K562 (cell line): ENCODE measurements around the gene MED29. TPM values are rescaled to one million over a fixed set of nuclear protein-coding genes. Genes with fewer than 3 reads are reported as not detected.

Experiments
- ARID1B ChIP-seq: fragments of 450-650 bp; IDR thresholded peaks from 2 replicates; pipeline ENCODE4 v1.6.1; 2016; ENCODE audit warnings: antibody characterized with exemption, mild to moderate bottlenecking, inconsistent platforms
- ARID2 ChIP-seq: fragments of 450-650 bp; IDR thresholded peaks from 2 replicates; pipeline ENCODE4 v1.6.1; 2017; ENCODE audit warnings: antibody characterized with exemption, mild to moderate bottlenecking
- FUS ChIP-seq: fragments of 200-400 bp; formaldehyde crosslinking; optimal IDR thresholded peaks from 2 replicates; pipeline ENCODE3; 2017; ENCODE audit warnings: low read depth, low read length
- LEF1 ChIP-seq: fragments of 450-650 bp; IDR thresholded peaks from 2 replicates; pipeline ENCODE4 v1.6.1; 2016; ENCODE audit warnings: mild to moderate bottlenecking
- NCOA6 ChIP-seq: fragments of 450-650 bp; IDR thresholded peaks from 2 replicates; pipeline ENCODE4 v1.6.1; 2017; ENCODE audit warnings: mild to moderate bottlenecking
- POLR2AphosphoS5 ChIP-seq: IDR thresholded peaks from 2 replicates; pipeline ENCODE4 v1.6.1; 2011; ENCODE audit warnings: mild to moderate bottlenecking, low read depth, low read length, moderate library complexity; ENCODE audit not compliant: control insufficient read depth, insufficient read depth
- POLR2H ChIP-seq: IDR thresholded peaks from 2 replicates; pipeline ENCODE4 v1.6.1; 2016; ENCODE audit warnings: missing genetic modification characterization, low read depth, mild to moderate bottlenecking, control low read depth, missing compliant biosample characterization, moderate library complexity
- TAF1 ChIP-seq: IDR thresholded peaks from 2 replicates; pipeline ENCODE4 v1.6.1; 2011; ENCODE audit warnings: mild to moderate bottlenecking, low read length, moderate library complexity; ENCODE audit not compliant: insufficient read depth, control insufficient read depth, severe bottlenecking; ENCODE audit errors: extremely low read depth
- TAL1 ChIP-seq: fragments of 450-650 bp; IDR thresholded peaks from 2 replicates; pipeline ENCODE4 v1.6.1; 2016; ENCODE audit warnings: mild to moderate bottlenecking
- ZNF174 ChIP-seq: fragments of 250-450 bp; sonication (Bioruptor Pico); IDR thresholded peaks from 2 replicates; pipeline ENCODE4 v1.4.0; 2020; ENCODE audit warnings: mild to moderate bottlenecking
- ZNF253 ChIP-seq: fragments of 250-450 bp; sonication (Bioruptor Pico); conservative IDR thresholded peaks from 2 replicates; pipeline ENCODE4 v1.6.1; 2021; ENCODE audit warnings: mild to moderate bottlenecking
- ZNF785 ChIP-seq: fragments of 250-450 bp; sonication (Bioruptor Pico); IDR thresholded peaks from 2 replicates; pipeline ENCODE4 v1.4.0; 2020; ENCODE audit warnings: mild to moderate bottlenecking
- polyA plus RNA-seq, 8 experiments: library from polyadenylated mRNA; depleted of rRNA in 4 of 8; stranded (reverse) in 5 of 8; unstranded in 3 of 8; fragments of >200 nt; fragmentation: Nextera tagmentation in 2 of 8; fragmentation: Illumina TruSeq in 1 of 8; extraction: Ambion mirVana in 2 of 8; extraction: Trizol in 1 of 8; gene quantifications; 2 replicates each; pipeline versions ENCODE4 v1.2.1 to v1.2.3, GENCODE V29; 2011 to 2014; ENCODE audit warnings: inconsistent platforms in 1 of 8, missing spikeins in 1 of 8
- total RNA-seq, 7 experiments: library from RNA; depleted of rRNA in 6 of 7; stranded (reverse); fragments of >200 nt in 6 of 7; fragmentation: Illumina TruSeq in 2 of 7; extraction: Trizol in 2 of 7; gene quantifications; 2 replicates each; pipeline versions ENCODE4 v1.2.1 to v1.2.3, GENCODE V29; 2011 to 2021; ENCODE audit warnings: low replicate concordance in 1 of 7
- TF ChIP-seq, protein P1 (sequence below): fragments of 250-450 bp; sonication (Bioruptor Pico); IDR thresholded peaks from 2 replicates; pipeline ENCODE4 v1.4.0; 2020; ENCODE audit warnings: borderline replicate concordance
- TF ChIP-seq, protein P2 (sequence below): fragments of 250-450 bp; sonication (Bioruptor Pico); IDR thresholded peaks from 2 replicates; pipeline ENCODE4 v1.4.0; 2020; ENCODE audit warnings: mild to moderate bottlenecking, moderate library complexity
- TF ChIP-seq, protein P3 (sequence below): fragments of 450-650 bp; formaldehyde crosslinking; IDR thresholded peaks from 2 replicates; pipeline ENCODE4 v1.4.0; 2020; ENCODE audit warnings: mild to moderate bottlenecking, moderate library complexity
- TF ChIP-seq, protein P4 (sequence below): fragments of 250-450 bp; sonication (Bioruptor Pico); IDR thresholded peaks from 2 replicates; pipeline ENCODE4 v1.8.0; 2022; ENCODE audit warnings: inconsistent platforms, mild to moderate bottlenecking, moderate library complexity, borderline replicate concordance
- TF ChIP-seq, protein P5 (sequence below): sonication (generic); formaldehyde crosslinking; IDR thresholded peaks from 2 replicates; pipeline ENCODE4 v1.8.1; 2023; ENCODE audit warnings: mild to moderate bottlenecking, missing genetic modification reagents

MED29 gene
- total and polyA plus RNA-seq, 9 of the 15 experiments (the other 6 are each of a cell fraction or from before 2014, with no cell fraction given), result 1.8 to 22.6 (median 12.4) TPM

DNA sequence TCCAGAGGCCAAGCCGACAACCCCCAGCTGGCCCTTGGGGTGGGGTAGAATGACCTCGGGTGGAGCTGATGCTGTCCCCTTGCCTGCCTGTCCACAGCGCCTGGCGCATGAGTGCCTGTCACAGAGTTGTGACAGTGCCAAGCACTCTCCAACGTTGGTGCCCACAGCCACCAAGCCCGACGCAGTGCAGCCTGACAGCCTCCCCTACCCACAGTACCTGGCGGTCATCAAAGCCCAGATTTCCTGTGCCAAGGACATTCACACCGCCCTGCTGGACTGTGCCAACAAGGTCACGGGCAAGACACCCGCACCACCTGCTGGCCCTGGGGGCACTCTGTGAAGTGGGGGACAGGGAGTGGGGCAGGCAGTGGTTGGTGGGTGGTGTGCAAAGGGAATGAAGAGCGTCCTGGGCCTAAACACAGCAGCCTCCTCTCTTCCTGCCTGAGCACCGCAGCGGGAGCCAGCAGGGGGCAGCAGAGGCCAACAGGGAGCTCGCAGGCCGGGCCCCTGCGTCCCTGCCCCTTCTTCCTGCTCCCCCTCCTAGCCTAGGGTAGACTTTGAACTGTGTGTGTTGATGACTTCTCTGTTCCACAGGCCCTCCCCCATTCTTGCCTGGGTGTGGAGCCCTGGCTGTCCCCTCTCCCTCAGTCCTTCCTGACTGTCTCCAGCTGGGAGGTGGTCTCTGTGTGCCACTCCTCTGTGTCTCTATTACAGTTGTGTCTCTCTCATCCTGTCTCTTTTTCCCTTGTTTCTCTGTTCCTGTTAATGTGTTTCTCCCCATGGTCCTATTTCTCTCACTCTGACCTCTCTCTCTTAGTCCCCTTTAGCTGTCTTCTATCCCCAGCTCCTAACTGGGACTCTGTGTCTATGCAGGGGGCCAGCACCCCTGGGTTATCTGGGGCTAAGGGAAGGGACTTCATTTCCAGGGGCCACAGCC is 6.5 kb downstream of the MED29 start (continued):
- no peak for TF ChIP-seq ARID1B
- peak; percentile 46; the same call in 1 of the 2 replicates for TF ChIP-seq POLR2AphosphoS5
- TF ChIP-seq, protein P1, sequence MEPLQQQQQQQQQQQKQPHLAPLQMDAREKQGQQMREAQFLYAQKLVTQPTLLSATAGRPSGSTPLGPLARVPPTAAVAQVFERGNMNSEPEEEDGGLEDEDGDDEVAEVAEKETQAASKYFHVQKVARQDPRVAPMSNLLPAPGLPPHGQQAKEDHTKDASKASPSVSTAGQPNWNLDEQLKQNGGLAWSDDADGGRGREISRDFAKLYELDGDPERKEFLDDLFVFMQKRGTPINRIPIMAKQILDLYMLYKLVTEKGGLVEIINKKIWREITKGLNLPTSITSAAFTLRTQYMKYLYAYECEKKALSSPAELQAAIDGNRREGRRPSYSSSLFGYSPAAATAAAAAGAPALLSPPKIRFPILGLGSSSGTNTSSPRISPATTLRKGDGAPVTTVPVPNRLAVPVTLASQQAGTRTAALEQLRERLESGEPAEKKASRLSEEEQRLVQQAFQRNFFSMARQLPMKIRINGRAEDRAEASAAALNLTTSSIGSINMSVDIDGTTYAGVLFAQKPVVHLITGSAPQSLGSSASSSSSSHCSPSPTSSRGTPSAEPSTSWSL (CRISPR knock-in tag), result no peak
- TF ChIP-seq, protein P2, sequence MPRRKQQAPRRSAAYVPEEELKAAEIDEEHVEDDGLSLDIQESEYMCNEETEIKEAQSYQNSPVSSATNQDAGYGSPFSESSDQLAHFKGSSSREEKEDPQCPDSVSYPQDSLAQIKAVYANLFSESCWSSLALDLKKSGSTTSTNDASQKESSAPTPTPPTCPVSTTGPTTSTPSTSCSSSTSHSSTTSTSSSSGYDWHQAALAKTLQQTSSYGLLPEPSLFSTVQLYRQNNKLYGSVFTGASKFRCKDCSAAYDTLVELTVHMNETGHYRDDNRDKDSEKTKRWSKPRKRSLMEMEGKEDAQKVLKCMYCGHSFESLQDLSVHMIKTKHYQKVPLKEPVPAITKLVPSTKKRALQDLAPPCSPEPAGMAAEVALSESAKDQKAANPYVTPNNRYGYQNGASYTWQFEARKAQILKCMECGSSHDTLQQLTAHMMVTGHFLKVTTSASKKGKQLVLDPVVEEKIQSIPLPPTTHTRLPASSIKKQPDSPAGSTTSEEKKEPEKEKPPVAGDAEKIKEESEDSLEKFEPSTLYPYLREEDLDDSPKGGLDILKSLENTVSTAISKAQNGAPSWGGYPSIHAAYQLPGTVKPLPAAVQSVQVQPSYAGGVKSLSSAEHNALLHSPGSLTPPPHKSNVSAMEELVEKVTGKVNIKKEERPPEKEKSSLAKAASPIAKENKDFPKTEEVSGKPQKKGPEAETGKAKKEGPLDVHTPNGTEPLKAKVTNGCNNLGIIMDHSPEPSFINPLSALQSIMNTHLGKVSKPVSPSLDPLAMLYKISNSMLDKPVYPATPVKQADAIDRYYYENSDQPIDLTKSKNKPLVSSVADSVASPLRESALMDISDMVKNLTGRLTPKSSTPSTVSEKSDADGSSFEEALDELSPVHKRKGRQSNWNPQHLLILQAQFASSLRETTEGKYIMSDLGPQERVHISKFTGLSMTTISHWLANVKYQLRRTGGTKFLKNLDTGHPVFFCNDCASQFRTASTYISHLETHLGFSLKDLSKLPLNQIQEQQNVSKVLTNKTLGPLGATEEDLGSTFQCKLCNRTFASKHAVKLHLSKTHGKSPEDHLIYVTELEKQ (CRISPR knock-in tag), result no peak
- TF ChIP-seq, protein P3, sequence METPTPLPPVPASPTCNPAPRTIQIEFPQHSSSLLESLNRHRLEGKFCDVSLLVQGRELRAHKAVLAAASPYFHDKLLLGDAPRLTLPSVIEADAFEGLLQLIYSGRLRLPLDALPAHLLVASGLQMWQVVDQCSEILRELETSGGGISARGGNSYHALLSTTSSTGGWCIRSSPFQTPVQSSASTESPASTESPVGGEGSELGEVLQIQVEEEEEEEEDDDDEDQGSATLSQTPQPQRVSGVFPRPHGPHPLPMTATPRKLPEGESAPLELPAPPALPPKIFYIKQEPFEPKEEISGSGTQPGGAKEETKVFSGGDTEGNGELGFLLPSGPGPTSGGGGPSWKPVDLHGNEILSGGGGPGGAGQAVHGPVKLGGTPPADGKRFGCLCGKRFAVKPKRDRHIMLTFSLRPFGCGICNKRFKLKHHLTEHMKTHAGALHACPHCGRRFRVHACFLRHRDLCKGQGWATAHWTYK (CRISPR knock-in tag), result no peak
- no peak for TF ChIP-seq NCOA6
- no peak for TF ChIP-seq POLR2H
- no peak for TF ChIP-seq ZNF174 (CRISPR knock-in tag)
- no peak for TF ChIP-seq LEF1
- TF ChIP-seq, protein P4, sequence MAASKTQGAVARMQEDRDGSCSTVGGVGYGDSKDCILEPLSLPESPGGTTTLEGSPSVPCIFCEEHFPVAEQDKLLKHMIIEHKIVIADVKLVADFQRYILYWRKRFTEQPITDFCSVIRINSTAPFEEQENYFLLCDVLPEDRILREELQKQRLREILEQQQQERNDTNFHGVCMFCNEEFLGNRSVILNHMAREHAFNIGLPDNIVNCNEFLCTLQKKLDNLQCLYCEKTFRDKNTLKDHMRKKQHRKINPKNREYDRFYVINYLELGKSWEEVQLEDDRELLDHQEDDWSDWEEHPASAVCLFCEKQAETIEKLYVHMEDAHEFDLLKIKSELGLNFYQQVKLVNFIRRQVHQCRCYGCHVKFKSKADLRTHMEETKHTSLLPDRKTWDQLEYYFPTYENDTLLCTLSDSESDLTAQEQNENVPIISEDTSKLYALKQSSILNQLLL, result no peak
- no peak for TF ChIP-seq TAF1
- TF ChIP-seq TAL1, result no peak
- TF ChIP-seq ZNF785, result no peak
- peak; percentile 96 for TF ChIP-seq ARID2
- TF ChIP-seq, protein P5, sequence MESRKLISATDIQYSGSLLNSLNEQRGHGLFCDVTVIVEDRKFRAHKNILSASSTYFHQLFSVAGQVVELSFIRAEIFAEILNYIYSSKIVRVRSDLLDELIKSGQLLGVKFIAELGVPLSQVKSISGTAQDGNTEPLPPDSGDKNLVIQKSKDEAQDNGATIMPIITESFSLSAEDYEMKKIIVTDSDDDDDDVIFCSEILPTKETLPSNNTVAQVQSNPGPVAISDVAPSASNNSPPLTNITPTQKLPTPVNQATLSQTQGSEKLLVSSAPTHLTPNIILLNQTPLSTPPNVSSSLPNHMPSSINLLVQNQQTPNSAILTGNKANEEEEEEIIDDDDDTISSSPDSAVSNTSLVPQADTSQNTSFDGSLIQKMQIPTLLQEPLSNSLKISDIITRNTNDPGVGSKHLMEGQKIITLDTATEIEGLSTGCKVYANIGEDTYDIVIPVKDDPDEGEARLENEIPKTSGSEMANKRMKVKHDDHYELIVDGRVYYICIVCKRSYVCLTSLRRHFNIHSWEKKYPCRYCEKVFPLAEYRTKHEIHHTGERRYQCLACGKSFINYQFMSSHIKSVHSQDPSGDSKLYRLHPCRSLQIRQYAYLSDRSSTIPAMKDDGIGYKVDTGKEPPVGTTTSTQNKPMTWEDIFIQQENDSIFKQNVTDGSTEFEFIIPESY (CRISPR knock-in tag), result 0 out of 2 replicates have a peak, but pooled peaks have one; percentile 38
- TF ChIP-seq FUS, result no peak
- TF ChIP-seq ZNF253 (CRISPR knock-in tag), result no peak
